AG08395 (cell line): ENCODE results near the gene LRRC14B.
"Not testable (repeated sequence)": the region's sequence is repeated elsewhere in the genome, so short reads cannot be mapped to it uniquely, and the experiment has no call there.

Source experiments
- DNase-seq: peaks from one replicate; pipeline ENCODE4 v3.0.0; 2012; ENCODE audit warnings: mixed read lengths, low spot score

LRRC14B gene

DNA sequence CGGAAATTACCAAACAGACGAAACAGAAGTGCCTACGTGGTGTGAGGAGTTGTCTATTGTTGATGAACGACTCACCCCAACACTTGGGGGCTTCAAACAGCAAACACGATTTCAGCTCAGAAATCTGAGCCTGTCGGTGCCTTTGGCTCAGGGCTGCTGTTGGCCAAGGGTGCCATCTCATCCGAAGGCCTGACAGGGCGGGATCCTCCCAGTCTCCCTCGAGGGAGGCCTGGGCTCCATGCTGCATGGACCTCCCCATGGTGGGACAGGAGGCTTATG is 1.3 kb downstream of the LRRC14B start:
- DNase-seq = no peak

DNA sequence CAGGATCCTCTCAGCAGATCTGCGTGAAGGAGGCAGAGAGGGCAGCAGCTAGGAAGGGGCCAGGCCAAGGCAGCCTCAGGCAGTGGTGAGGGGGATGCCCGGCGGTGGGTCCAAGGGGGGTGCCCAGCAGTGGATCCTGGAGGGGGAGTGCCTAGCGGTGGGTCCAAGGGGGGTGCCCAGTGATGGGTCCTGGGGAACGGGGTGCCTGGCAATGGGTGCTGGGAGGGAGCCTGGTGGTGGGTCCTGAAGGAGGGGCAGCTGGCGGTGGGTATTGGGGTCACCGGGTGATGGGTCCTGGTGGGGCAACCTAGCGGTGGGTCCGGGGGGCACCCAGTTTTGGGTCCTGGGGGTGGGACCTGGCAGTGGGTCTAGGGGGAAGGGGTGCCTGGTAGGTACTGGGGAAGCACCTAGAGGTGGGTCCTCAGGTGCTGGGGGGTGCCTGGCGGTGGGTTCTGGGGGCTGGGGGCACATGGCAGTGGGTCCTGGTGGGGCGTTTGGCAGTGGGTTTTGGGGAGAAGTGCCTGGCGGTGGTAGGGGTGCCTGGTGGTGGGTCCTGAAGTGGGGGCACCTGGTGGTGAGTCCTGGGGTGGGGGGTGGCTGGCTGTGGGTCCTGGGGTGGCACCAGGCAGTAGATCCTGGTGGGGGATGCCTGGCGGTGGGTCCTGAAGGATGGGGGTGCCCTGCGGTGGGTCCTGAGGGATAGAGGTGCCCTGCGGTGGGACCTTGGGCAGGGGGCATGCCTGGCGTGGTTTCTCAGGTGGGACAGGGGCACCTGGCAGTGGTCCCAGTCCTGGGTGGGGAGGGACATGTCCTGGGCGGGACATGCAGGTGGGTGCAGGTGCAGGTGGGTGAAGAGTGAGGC is 1.9 kb downstream of the LRRC14B start:
- DNase-seq = no peak

DNA sequence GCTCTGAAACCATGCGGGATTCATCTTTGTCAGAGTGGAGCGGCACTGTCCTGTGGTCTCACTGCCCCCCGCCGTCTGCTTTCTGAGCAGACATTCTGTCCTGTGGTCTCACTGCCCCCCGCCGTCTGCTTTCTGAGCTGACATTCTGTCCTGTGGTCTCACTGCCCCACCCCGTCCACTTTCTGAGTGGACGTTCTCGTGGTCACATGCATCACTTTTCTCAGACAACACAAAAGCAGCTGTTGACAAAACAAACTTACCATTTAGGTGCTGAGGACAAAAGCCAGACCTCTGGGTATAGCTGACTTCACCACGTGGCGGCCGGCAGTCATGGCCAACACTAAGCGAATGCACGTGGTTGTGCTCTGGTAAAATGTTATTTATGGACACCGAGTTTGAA is 2.8 kb downstream of the LRRC14B start:
- DNase-seq = no peak

DNA sequence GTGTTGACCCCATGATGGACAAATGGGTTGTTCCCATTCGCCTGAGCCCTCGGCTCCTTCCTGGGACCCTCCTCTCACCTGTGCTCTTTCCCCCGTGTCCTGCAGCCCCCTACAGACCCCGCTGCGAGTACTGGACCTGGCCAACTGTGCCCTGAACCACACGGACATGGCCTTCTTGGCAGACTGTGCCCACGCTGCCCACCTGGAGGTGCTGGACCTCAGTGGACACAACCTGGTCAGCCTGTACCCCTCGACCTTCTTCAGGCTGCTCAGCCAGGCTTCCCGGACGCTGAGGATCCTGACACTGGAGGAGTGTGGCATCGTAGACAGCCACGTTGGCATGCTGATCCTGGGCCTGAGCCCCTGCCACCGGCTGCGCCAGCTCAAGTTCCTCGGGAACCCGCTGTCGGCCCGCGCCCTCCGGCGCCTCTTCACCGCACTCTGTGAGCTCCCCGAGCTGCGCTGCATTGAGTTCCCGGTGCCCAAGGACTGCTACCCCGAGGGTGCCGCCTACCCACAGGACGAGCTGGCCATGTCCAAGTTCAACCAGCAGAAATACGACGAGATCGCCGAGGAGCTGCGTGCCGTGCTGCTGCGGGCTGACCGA is 3.4 kb downstream of the LRRC14B start:
- DNase-seq = no peak

DNA sequence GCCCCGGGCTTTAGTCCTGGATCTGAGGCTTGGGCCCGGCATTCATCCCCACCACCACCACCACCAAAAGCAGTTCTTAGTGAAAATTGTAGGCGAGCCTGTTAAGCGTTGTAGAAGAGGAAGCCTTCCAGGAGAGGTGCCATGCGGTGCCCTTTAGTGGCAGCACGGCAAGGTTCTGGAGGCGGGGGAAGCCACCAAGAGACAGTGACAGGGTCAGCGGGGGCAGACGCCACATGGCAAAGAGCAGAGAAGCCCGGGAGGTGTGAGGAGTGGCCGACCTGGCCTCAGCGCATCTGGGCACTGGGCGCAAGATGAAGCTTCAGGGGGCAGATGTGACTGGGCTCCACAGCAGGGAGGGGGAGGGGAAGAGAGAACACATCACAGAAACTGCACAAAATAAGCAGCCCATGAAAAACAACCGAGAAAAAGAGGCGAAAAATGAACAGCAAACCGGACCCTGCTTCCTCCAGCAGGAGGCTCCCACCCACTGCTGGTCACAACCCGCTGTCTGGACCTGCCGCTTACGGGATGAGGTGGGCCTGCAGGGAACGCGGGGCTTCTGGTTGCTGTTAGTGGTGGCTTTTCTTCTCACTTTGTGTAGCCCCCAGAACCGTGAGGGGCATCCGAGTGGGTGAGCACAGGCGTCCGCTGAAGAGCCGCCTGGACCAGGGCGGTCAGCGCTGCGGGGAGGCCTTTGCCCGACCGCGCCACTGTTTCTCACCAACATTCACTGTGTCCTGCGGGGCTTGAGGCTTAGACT is 4.3 kb downstream of the LRRC14B start:
- DNase-seq = no peak

DNA sequence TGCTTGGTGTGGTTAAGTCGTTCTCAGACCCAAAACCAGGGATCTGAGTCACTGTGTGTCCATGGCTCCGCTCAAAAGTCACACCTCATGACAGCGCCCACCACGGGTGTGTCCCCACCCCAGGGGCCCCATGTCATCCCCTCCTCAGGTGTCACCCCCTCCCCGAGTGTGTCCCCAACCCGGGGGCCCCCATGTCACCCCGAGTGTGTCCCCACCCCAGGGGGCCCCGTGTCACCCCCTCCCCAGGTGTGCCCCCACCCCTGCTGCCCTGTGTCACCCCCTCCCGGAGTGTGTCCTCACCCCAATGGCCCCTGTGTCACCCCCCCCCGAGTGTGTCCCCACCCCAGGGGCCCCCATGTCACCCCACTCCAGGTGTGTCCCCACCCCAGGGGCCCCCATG is 5.1 kb downstream of the LRRC14B start:
- no peak for DNase-seq

DNA sequence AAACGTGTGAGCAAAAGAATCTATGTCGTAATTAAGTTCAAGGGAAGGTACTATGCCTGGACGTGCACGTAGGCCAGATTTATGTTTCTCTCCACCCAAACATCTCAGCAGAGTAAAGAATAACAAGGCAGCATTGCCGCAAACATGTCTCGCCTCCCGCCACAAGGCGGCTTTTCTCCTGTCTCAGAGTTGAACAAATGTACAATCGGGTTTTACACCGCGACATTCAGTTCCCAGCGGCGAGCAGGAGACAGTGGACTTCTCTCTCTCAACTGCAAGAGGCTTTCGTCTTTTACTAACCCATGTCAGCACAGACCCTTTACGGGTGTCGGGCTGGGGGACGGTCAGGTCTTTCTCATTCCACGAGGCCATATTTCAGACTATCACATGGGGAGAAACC is 5.7 kb downstream of the LRRC14B start:
- DNase-seq = not testable (repeated sequence)

DNA sequence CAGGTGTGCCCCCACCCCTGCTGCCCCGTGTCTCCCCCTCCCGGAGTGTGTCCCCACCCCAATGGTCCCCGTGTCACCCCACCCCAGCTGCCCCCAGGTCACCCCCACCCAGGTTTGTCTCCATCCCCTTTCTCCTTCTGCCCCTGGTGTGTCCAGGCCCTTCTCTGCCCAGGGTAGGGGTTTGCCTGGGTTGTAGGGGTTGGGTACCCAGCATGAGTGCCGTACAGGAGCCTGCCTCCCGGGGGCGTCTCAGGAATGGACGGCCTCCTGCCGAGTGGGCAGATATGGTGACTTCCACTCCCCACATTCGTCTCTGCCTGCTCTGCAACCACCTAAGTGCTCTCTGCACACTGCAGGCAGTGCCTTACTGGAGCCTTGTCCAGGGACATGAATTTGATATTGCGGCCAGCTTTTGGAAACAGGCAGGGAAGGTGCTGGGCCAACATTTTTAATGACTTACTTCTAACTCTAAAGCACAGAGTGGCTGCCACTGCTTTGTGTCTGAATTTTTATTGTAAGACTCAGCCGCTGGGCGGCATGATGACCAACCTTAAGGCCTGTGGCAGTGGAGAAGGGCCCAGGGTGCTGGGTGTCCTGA is 6.7 kb downstream of the LRRC14B start:
- no peak for DNase-seq

DNA sequence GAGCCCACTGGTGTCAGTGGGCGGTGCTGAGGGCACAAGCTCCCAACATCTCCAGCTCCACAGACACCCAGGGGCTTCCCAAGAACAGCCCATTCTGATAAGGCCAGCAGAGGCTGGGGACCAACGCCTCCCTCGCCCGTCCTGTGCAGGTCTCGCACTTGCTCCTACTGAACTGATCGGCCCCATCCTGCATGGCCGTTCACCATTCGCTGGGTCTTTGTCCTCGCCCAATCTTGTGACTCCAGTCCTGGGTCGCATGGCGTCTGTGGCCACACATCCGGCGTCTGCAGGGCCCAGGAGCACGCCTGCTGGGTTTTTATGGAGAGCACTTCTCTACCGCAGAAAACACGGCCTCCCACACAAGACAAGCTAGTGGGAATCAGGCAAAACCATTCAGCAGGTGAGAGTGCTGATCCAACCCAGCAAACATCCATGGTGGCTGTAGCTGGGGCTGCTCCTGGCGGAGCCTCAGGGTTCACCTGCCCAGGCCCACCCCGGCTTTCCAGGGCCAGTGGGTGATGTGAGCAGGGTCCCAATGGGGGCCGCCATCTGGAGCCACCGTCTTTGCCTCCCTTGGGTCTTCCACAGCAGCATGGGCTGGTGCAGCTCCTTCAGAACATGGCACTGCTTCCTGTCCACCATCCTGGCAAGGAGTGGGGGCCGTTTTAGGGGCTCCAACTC is 7.4 kb downstream of the LRRC14B start:
- DNase-seq = no peak

DNA sequence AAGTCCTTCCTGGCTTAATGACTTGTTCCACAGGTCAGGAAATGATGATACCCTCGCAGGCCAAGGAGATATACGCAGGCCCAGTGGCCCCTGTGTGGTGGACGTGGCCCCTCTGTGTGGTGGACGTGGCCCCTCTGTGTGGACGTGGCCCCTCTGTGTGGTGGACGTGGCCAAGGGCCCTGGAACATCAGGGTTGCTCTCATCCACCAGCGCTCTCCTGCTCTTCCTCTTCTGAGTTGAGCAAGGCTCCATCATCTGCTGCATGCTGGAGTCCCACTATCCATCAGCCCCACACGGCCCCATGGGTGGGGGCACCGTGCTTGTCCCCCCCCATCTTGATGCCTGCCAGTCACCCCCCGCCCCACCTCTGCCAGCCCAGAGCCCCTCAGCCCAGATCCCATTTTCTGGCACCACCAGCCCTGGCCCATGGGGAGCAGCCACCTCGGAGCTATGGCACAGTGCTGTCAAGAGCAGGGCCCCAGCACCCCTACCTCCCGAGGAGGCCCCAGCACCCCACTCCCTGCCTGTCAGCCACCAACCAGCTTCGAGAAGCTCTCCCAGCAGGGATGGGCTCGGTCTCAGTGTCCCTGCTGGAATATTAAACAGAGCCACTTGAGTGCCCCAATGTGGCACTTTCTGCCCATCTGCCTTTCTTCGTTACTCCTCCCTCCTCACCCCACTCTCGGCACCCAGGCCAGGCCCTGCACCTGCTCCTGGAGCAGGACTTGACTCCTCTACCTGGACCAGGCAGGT is 8.1 kb downstream of the LRRC14B start:
- no peak for DNase-seq

DNA sequence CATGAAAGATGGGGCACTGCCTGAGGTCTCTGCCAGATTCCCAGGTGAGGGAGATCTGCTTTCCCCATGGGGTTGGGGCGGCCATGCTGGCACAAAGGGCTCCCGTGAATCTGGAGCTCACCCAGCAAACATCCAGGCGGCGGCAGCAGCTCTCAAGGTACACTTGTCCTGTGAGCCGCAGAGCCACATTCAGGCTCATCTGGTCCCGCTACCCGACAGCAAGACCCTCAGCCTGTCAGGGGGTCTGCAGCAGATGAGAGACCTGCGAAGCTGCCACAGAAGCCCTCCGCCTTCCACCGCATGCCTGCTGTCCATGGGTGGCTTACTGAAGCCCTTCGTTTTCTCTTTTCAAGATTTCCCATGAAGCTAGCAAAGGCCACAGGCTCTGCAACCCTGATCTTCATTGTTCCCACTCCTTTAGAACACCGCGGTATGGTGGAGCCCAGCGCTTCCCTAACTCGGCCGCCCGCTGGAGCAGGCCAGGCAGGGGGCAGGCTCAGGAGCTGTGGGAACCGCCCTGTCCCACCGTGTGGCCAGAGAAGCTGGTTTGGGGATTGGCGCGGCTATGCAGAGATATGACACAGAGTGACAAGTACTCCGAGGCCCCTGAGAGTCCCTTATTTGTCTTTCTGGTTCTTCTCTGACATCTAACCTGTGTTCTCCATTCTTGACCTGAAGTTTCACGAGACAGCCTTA is 8.8 kb downstream of the LRRC14B start:
- DNase-seq = no peak

DNA sequence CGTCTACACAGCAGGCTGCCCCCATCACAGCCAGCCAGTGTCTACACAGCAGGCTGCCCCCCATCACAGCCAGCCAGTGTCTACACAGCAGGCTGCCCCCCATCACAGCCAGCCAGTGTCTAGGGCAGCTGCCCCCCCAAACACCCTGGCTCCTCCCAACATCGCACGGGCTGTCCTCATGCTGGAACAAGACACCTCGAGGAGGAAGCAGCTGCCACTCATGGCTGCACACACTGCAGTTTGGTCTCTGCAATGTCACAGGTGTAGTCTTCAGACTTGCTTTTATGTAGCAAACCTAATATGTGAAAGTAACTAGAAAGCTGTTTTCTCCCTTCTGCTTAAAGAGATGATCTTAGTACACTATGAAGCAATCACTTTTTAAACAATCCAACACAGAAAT is 9.7 kb downstream of the LRRC14B start:
- DNase-seq = no peak

DNA sequence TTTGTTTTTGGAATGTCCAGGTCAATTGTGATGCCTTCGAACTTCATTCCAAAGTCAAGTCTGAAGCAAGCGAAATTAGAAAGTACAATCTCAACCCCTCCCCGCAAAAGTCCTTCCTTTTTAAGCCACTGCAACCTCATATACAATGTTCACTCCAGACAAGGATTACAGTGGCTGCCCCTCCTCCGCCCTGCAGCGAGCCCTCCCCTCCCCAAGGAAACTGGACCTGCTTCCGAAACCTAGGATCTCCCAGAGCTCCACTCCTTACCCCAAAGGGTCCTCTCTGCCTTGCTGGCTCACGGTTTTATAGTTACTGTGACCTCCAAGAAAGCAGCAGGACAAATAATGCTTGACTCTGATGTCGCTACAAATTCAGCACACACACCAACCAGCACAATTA is 10.4 kb downstream of the LRRC14B start:
- no peak for DNase-seq

DNA sequence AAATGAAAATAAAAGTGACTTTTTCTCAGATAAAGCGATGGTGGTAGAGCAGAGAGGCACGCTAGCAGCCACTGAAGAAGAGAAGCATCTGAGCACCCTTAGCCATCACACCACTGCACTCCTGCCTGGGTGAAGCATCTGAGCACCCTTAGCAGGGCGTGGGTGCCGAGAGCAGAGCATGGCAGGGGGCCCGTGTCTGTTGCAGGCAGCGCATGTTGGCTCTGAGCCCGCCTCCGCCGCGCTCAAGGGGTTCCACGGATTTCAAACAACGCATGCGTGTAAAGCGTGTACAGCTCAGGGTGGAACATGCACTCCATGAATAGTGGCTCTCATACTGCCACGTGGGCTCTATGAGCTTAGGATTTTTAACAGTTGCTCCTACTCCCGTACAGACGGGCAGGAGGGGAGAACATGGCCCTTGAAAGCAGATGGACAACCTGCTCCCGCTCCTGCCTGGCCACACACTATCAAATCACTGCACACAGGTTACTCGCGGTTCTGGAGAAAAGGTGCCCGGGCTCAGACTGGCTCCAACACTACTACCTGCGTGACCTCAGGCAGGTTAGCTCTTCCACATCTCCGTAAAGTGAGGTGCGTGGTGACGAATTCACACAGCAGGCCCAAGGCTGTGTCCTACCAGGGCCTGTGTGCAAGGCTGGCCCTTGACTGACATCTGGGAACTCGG is 12.1 kb downstream of the LRRC14B start:
- no peak for DNase-seq

DNA sequence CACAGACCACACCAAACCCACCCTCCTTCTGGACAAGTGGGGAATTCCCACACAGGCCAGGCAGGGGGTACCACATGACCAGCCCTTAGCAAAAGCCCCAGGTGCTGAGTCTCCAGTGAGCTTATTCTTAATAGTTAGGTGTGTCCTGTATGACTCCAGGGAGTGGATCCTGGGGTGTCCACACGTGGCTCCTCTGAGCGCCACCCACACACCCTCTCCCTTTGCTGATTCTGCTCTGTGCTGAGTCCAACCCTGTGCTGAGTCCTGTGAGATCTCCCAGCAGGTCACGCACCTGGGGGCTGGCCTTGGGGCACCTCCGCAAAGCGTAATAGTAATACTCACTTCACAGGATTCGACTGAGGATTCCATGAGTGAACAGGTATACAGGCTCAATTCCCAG is 12.7 kb downstream of the LRRC14B start:
- DNase-seq = no peak

DNA sequence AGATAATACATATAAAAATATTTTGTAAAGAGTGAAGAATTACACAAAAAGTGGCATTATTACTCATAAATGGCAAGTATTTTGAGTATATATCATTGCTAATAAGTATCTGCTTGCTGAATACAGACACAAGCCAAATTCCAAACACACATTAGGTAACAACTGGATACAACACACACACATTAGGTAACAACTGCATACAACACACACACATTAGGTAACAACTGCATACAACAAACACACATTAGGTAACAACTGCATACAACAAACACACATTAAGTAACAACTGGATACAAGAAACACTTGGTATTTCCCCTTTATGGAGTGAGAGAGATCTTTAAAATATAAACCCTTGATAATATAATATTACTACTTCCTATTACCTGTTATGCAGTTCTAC is 13.2 kb downstream of the LRRC14B start:
- DNase-seq = no peak

DNA sequence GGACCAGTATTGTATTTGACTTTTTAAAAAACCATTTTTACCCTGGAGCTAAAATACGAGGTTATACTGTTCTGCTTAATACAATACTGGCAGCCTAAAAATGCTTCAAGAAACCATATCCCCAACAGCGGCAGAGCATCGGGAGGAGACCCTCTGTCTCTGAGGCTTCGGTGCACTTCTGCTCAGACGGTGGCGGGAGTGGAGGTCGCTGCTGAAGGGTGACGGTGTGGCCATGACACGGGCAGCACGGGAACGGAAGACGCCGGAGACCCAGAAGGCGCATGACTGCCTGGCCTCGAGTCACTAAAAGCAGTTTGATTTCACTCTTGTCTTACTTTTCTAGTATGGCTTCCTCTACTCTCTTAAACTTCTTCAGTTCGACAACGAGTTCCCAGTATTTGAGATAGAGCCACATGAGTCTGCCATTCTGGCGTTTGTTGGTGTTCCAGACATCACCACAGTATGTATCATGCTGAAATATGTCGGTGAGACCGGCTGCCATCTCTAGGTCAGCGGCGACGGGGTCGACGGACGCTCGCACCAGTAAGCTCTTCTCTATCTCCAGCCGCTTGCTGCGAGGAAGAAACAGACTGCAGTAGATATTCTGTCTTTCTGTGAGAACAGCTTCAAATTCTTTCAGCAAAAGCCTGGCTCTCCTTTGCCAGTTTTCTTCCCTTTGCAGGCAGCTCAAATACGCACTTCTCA is 13.8 kb downstream of the LRRC14B start:
- DNase-seq = no peak

DNA sequence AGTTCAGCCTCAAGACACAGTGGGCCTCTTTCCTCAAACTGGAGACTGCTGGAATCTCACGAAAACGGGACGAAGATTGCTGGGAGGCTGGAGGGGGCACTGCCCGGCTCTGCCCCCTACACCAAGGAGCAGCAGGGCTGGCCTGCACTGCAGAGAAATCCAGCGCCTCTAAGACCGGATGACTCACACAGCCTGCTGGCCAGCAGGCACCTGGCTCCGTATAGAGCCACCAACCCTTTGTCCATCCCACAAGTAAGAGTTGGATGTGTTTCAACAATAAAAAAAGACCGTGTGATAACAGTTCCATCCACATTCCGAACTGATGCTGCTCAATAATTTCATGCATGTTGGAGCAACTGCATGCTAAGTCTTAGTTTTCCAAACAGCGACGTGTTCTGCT is 15.1 kb downstream of the LRRC14B start:
- no peak for DNase-seq

DNA sequence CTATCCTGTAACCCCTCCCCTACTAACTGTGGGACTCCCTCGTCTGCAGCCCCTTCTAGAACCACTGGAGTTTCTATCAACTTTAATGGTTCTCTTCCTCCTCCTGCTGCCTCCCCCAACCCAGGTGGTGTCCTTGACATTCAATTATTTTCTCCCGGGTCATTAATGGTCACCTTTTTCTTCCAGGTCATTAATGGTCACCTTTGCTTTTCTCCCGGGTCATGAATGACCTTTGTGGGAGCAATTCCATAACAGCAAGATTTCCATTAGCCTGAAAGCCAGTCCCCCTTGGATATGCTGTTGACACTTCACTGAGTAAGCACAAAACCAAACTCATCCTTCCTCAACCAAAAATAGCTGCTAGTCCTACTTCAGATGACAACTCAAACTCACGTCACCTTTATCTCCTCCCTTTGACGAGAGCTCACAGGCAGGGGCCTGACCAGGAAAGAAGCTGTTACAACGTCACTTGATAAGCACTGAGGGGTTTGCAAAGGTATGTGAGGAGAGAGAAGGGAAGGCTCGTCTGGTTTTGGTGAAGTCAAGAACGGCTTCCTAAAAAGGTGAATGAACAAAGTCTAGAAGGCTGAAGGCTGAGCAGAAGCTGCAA is 15.7 kb downstream of the LRRC14B start:
- no peak for DNase-seq
